ENCODE results near the gene TANK. TPM values are rescaled to one million over a fixed set of nuclear protein-coding genes. Genes with fewer than 3 reads are reported as not detected.

Gene TANK
- total and polyA plus RNA-seq, 2 of the 8 experiments (the other 6 are each of a cell fraction or from before 2014, with no cell fraction given), result 7.0 to 26.1 TPM

DNA sequence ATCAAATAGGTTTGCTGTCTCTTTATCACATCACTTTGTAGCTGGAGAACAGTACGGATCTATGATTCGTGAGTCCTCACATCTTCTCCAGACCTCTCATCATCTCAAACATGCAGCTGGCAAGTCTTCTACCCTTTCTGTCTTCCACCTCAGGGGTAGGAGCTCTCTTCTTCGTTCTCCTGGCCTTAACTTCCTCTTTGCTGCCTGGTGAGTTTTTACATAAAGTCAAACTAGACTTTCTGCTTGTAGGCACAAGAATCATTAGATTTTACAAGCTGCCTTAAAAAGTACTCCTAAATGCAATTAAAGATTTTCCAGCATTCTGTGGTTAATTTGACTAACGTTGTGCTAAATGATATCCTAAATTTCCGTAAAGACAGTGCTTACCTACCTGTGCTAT lies 43.7 kb upstream of the TANK start (continued):
- no peak for TF ChIP-seq ZNF274 (IDR thresholded peaks at IDR 0.05; ENCODE audit: borderline replicate concordance, extremely low read depth, low read length)
- TF ChIP-seq TCF12 (IDR thresholded peaks at IDR 0.05; ENCODE audit: low read depth, low read length), result no peak
- no peak for TF ChIP-seq CREB1 (IDR thresholded peaks at IDR 0.05)
- TF ChIP-seq NRF1 (IDR thresholded peaks at IDR 0.05; ENCODE audit: low read depth, low read length), result no peak
- no peak for TF ChIP-seq HDAC6 (IDR thresholded peaks at IDR 0.05; ENCODE audit: low read depth, low read length)
- TF ChIP-seq KDM4A (IDR thresholded peaks at IDR 0.05; ENCODE audit: low read depth, low read length, severe bottlenecking), result no peak
- TF ChIP-seq RXRA (IDR thresholded peaks at IDR 0.05; ENCODE audit: insufficient read depth, low read depth, low read length), result no peak

All from H1 (cell line).